HL-60 (cell line): ENCODE measurements around the gene APH1B.

Experiments
- DNase-seq, 2 experiments: peaks; one replicate each; pipeline ENCODE4 v3.0.0-alpha.2; 2010 to 2020; ENCODE audit warnings: low read depth in 1 of 2, low spot score in 1 of 2
- H3K27ac ChIP-seq: fragments of 250-450 bp; sonication (Bioruptor Pico); replicated peaks from 2 replicates; pipeline ENCODE4 v1.5.1; 2020; ENCODE audit warnings: mild to moderate bottlenecking, moderate library complexity
- H3K27me3 ChIP-seq: fragments of 250-450 bp; sonication (Bioruptor Pico); 2 replicates; pipeline ENCODE4 v1.5.1; 2021; ENCODE audit warnings: mild to moderate bottlenecking, moderate library complexity; ENCODE audit not compliant: insufficient read depth, poor library complexity, severe bottlenecking
- H3K4me3 ChIP-seq: replicated peaks from 2 replicates; pipeline ENCODE4 v1.5.1; 2011; ENCODE audit warnings: mild to moderate bottlenecking, control low read depth, low read length; ENCODE audit not compliant: insufficient read depth
- GABPA ChIP-seq: IDR thresholded peaks from 2 replicates; pipeline ENCODE4 v1.6.1; 2012; ENCODE audit warnings: low read depth
- POLR2AphosphoS5 ChIP-seq: IDR thresholded peaks from 2 replicates; pipeline ENCODE4 v1.6.1; 2012; ENCODE audit warnings: low read depth
- SPI1 ChIP-seq: IDR thresholded peaks from 2 replicates; pipeline ENCODE4 v1.6.1; 2012; ENCODE audit warnings: low read depth, mild to moderate bottlenecking, borderline replicate concordance
- TF ChIP-seq, protein P1 (sequence below): IDR thresholded peaks from one replicate; pipeline ENCODE4 v1.5.1; 2011; ENCODE audit warnings: low read length, control low read depth, inconsistent platforms; ENCODE audit not compliant: insufficient read depth
- TF ChIP-seq, protein P2 (sequence below): IDR thresholded peaks from 2 replicates; pipeline ENCODE4 v1.6.1; 2012; ENCODE audit warnings: low read depth; ENCODE audit not compliant: insufficient replicate concordance

The APH1B gene

DNA sequence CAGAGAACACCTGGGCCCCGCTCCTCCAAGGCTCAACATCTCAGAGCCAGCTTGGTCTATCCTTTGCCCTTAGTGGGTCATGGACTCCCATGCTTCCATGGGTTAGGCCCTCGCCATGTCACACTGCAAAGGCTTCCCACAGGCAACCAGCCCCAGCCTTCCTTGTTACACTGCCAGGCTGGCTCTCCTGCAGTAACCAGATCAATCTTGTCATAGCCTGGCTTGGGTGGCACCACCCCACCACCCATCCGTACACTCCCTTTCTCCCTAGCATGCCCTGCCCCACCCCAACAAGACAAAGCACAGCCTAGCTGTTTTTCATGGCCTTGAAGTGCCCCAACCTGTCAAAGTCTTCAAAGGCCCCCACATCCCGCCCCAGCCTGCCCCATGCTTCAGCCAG, 73.8 kb downstream of the APH1B start:
- Histone ChIP-seq H3K27me3 (no peaks in the 10 kb centered on the region), H3K27ac (no peak overlapping the region), H3K4me3 (no peak overlapping the region)
- DNase-seq, result no peak
- TF ChIP-seq SPI1 (no peak), GABPA (no peak), POLR2AphosphoS5 (no peak)

DNA sequence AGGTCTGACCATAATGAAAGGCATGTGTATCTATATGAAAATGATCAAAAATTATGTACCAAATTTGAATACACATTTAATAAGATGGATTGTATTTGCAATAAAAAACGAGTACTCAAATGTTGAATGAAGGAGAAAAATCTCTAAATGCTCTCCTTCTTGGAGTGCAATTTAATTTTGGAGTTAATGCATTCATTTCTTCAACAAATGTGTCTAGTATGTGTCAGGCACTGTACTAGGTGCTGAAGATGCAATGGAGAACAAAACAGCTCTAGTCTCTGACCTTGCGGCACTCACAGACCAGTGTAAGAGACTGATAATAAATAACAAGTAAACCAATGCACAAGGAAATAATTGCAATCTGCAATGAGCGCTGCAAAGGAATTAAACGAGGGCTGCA, 75.4 kb downstream of the APH1B start:
- Histone ChIP-seq H3K27me3 (no peaks in the 10 kb centered on the region), H3K27ac (no peak overlapping the region), H3K4me3 (no peak overlapping the region)
- no peak for TF ChIP-seq POLR2AphosphoS5
- DNase-seq, result no peak

DNA sequence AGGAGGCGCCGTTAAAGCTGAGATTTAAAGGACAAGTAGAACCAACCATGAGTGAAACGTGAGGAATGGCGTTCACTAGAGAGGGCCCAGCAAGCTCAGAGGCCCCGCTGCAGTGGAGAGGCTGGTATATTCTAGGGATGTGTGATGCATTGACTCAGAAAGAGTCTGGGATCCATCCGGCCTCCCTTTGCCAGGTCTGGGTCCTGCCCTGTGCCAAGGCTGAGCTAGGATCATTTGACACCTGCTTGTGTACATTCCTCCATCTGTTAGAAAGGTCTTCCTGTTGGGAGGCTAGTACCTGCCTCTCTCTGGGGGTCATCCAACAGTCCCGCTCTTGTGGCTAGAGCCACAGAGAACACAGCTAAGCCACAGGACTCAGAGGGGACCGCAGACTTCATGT, 75.9 kb downstream of the APH1B start:
- no peaks in the 10 kb centered on the region for H3K27me3 ChIP-seq
- TF ChIP-seq, protein P1, sequence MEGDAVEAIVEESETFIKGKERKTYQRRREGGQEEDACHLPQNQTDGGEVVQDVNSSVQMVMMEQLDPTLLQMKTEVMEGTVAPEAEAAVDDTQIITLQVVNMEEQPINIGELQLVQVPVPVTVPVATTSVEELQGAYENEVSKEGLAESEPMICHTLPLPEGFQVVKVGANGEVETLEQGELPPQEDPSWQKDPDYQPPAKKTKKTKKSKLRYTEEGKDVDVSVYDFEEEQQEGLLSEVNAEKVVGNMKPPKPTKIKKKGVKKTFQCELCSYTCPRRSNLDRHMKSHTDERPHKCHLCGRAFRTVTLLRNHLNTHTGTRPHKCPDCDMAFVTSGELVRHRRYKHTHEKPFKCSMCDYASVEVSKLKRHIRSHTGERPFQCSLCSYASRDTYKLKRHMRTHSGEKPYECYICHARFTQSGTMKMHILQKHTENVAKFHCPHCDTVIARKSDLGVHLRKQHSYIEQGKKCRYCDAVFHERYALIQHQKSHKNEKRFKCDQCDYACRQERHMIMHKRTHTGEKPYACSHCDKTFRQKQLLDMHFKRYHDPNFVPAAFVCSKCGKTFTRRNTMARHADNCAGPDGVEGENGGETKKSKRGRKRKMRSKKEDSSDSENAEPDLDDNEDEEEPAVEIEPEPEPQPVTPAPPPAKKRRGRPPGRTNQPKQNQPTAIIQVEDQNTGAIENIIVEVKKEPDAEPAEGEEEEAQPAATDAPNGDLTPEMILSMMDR, result no peak
- TF ChIP-seq POLR2AphosphoS5, result no peak
- TF ChIP-seq, protein P2, sequence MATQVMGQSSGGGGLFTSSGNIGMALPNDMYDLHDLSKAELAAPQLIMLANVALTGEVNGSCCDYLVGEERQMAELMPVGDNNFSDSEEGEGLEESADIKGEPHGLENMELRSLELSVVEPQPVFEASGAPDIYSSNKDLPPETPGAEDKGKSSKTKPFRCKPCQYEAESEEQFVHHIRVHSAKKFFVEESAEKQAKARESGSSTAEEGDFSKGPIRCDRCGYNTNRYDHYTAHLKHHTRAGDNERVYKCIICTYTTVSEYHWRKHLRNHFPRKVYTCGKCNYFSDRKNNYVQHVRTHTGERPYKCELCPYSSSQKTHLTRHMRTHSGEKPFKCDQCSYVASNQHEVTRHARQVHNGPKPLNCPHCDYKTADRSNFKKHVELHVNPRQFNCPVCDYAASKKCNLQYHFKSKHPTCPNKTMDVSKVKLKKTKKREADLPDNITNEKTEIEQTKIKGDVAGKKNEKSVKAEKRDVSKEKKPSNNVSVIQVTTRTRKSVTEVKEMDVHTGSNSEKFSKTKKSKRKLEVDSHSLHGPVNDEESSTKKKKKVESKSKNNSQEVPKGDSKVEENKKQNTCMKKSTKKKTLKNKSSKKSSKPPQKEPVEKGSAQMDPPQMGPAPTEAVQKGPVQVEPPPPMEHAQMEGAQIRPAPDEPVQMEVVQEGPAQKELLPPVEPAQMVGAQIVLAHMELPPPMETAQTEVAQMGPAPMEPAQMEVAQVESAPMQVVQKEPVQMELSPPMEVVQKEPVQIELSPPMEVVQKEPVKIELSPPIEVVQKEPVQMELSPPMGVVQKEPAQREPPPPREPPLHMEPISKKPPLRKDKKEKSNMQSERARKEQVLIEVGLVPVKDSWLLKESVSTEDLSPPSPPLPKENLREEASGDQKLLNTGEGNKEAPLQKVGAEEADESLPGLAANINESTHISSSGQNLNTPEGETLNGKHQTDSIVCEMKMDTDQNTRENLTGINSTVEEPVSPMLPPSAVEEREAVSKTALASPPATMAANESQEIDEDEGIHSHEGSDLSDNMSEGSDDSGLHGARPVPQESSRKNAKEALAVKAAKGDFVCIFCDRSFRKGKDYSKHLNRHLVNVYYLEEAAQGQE, result no peak
- H3K27ac ChIP-seq, result no peak overlapping the region
- DNase-seq, result no peak
- no peak overlapping the region for H3K4me3 ChIP-seq

DNA sequence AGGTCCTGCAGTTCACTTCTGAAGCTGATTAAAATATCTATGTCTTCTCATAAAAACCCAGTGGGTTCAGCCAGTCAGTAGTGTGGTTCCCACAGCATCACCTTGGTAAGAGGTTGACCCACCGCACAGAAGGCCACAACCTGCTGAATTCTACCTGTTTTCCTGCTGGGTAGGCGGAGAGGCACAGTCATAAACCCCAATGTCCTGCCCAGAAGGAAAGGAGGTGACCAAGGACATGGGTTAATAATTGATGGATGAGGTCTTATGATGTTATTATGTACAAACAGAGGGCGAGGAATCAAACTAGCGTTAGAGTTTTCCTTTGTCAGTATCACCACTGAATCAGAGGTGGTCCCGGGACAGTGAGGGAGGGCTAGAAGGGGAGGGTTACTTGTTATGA, 76.5 kb downstream of the APH1B start:
- TF ChIP-seq, protein P1, result no peak
- TF ChIP-seq POLR2AphosphoS5 (no peak), GABPA (no peak), SPI1 (no peak)
- TF ChIP-seq, protein P2, result no peak
- Histone ChIP-seq H3K4me3 (no peak overlapping the region), H3K27ac (no peak overlapping the region), H3K27me3 (no peaks in the 10 kb centered on the region)
- DNase-seq, result no peak

DNA sequence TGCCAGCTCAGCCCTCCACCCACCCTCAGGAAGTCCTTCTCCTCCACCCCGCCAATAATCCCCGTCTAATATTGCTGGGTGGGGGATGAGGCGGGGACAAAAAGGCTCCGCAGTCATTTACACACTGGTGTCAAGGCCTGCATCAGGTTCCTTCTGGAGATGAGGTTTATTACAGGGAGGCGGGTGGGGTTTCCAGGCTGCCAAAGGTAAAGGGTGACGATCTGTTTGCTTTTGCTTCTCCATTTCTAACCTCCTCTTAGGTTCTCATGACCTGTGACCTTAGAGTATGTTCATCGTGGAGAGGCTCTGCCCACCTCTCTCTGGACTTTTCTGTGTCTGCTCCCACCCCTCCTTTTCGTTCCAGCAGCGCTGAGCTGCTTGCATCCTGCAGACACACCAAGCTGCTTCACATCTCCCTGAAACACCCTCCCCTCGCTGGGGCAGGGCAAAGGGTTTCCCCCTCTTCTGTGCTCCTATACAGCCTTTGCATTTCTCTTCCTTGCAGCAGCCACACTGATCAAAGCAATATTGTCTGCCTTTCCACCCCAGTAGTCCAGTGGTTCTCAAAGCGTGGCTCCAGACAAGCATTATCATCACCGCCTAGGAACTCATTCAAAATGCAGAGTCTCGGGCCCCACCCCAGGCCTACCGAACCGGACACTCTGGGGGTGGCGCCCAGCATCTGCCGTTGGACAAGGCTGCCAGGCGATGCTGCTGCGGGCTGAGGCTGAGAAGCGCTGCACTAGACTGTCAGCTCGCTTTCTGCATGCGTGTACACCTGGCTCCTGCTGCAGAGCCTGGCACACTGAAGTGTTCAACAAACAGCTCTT, 77.6 kb downstream of the APH1B start:
- TF ChIP-seq, protein P2, result no peak
- TF ChIP-seq GABPA (no peak), SPI1 (no peak), POLR2AphosphoS5 (no peak)
- TF ChIP-seq, protein P1, result no peak
- H3K27me3 ChIP-seq, result no peaks in the 10 kb centered on the region
- H3K27ac ChIP-seq, result no peak overlapping the region
- no peak for DNase-seq
- no peak overlapping the region for H3K4me3 ChIP-seq
